GM18499 (cell line): ENCODE results near the gene ANKRD12.

ENCODE experiments used
- ATAC-seq: cut with Tn5 transposase; IDR thresholded peaks from one replicate; pipeline ENCODE4 v1.9.1; 2021; ENCODE audit warnings: moderate number of reproducible peaks; ENCODE audit not compliant: insufficient read depth, unreplicated experiment

Gene ANKRD12

GRCh38 chr18:9177466-9177865 is 40.9 kb downstream of the ANKRD12 start:
- ATAC-seq, result no peak

- ATAC-seq, result no peak
Observed at GRCh38 chr18:9178557-9178956, 42.0 kb downstream of the ANKRD12 start.

- no peak for ATAC-seq
Observed at GRCh38 chr18:9181275-9181674, 44.7 kb downstream of the ANKRD12 start.

DNA sequence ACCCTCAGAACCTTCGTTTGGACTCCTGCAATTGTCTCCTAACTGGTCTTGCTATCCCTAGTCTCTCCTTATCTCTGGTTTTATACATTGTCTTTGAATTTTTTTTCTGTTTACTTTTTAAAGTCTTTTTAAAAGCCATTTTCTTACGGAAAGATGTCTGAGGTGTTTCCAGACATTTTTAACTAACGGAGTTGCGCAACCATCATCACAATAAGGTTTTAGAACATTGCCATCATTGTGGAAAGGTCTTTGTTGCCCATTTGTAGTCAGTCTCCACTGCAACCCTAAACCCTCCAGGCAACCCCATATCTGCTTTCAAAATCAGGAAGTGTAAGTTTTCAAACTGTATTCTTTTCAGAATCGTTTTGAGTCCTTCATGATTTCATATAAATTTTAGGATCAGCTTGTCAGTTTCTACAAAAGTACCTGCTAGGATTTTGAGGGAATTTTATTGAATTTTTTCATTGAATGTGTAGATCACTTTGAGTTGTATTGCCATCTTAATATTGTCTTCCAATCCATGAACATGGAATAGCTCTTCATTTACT is 46.3 kb downstream of the ANKRD12 start:
- no peak for ATAC-seq

- no peak for ATAC-seq
Observed at GRCh38 chr18:9184998-9185613, 48.5 kb downstream of the ANKRD12 start.

DNA sequence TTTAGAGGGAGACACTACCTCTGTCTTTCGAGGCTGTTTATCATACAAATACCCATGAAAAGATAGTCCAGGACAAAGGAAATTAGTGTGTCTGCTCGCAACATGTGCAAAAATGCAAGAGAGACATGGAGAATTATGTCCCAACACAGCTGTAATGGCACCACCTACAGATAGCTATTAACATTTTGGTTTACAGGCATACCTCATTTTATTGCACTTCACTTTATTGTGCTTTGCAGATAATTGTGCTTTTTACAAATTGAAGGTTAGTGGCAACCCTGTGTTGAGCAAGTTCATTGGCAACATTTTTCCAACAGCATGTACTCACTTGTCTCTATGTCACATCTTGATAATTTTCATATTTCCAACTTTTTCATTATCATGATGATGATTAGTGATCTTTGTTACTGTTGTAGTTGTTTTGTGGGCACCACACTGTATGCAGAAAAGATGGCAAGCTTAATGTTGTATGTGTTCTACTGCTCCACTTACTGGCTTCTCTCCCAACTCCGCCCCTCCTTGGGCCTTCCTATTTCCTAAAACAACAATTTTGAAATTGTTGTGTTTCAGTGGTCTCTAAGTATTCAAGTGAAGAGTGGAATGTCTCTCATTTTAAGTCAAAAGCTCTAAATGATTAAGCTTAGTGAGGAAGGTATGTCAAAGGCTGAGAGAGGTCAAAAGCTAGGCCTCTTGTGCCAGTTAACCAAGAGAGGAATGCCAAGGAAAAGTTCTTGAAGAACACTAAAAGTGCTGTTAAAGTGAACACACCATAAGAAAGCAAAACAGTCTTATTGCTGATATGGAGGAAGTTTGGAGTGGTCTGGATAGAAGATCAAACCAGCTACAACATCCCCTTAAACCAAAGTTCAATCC is 52.0 kb downstream of the ANKRD12 start:
- ATAC-seq, result no peak

GRCh38 chr18:9189491-9189890 is 52.9 kb downstream of the ANKRD12 start:
- ATAC-seq, result no peak

DNA sequence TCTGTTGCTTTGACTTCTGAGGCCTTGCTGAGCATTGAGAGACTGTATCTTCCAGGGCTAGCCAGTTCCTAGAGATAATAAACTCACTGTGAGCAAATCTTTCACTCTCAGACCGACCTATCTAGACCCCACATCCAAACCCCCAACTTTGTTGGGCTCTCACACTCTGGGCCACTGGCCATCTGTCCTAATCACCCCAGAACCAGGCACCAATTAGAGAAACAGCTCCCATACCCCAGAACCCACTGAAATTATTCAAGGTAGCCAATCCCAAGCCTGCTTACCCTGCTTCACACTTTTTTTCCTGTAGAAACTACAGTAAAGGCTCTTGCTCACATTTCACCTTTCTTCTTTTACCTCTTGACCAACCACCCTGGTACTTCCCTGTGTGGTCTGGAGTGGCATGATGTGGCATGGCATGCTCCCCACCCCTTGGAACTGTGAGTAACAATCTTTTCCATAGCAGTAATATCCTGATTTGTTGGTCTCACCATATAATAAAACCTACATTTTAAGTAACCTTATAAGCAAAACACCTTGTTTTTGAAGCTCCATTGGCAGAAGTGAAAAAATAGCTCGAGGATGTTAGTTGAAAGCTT is 55.2 kb downstream of the ANKRD12 start:
- no peak for ATAC-seq

GRCh38 chr18:9193031-9193430 is 56.5 kb downstream of the ANKRD12 start:
- ATAC-seq, result no peak

DNA sequence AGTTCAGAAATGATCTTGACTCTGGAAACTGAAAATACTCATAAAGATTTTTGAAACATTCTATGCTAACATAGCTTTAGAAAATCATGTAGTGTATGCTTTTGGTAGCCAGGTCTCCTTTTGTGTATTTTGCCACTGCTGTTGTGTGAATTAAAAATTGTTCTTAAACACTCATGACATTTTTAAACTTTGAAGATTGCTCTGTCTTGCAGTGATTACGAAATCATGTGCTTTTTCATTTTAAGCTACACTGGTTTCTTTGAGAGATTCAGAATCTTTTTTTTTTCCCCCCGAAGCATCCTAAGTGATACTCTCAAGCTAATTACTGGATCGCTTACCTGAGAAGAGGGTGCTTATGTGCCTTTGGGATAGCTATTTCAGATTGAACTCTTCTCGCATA is 60.0 kb downstream of the ANKRD12 start:
- no peak for ATAC-seq

DNA sequence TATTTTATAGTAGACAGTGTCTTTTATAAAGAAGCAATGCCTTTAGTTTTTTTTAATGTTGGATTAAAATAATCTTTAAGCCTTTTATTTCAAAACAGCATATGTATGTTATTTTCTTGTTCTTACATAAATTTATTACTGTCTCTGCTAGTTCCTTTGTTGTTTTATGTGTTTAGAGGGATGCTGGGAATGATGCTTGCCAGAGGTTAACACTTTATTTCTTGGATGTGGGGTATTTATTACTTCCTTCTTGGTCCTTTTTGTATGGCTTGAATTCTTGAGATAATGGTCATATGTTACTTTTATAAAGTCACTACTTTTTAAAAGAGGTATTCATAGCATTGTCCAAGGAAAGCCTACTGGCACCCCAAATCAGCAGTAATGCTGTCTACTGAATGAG is 63.1 kb downstream of the ANKRD12 start:
- ATAC-seq, result no peak

- ATAC-seq, result no peak
Observed at GRCh38 chr18:9201224-9201623, 64.6 kb downstream of the ANKRD12 start.

GRCh38 chr18:9204659-9205058 is 68.1 kb downstream of the ANKRD12 start:
- no peak for ATAC-seq

- ATAC-seq, result no peak
Observed at GRCh38 chr18:9206421-9206820, 69.8 kb downstream of the ANKRD12 start.

DNA sequence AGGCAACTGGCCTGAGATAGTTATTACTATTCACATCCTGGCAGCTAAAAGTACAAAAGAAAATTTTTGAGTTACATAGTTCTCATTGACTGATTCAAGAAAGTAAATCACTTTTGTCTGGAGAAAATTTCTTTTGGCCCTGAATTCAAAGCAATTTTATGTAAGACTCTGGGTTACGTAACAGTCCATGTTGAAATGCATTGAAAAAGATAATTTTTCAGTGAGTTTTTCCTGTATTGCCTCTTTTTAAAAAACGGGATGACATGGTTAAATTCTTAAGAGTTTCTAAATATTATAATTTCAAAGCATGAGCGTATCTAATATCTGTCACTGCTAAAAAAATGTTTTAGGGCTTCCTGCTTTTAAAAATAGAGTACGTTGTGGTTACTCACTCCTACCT is 72.7 kb downstream of the ANKRD12 start:
- ATAC-seq, result no peak

GRCh38 chr18:9210966-9211365 is 74.4 kb downstream of the ANKRD12 start:
- ATAC-seq, result no peak

- no peak for ATAC-seq
Observed at GRCh38 chr18:9211955-9212354, 75.4 kb downstream of the ANKRD12 start.

DNA sequence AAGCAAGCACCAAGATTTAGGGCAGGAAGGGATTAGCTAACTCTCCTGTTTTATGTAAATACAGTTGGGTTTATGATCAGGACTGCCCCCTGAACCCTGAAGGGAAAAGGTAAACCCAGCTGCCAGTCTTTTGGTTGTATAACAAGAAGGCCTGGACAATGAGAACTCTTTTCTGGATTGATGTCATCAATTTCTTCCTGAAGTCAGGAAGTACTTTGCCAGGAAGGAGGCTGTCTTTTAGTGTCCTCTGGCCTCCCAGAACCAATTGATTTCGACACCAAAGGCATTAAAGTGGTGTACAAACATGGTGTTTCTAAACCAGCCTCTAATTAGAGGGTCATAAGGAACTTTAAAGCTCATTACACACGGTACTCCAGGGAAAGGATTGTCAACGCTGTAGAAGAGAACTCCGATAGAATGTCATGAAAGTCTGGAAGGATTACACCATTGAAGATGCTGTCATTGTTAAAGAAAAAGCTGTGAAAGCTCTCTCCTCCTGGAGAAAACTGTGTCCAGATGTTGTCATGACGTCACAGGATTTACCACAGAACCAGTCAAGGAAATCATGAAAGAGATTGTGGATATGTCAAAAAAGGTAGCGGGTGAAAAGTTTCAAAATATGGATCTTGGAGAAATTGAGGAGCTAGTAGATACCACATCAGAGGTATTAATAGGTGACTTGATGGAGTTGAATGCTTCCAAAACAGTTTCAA is 78.8 kb downstream of the ANKRD12 start:
- ATAC-seq, result no peak

GRCh38 chr18:9216459-9216858 is 79.9 kb downstream of the ANKRD12 start:
- ATAC-seq, result no peak

- no peak for ATAC-seq
Observed at GRCh38 chr18:9217743-9218451, 81.3 kb downstream of the ANKRD12 start.
